Measurements from ENCODE around the gene CASP9.
"Not testable (repeated sequence)": the region's sequence is repeated elsewhere in the genome, so short reads cannot be mapped to it uniquely, and the experiment has no call there.

- not testable (repeated sequence) for TF ChIP-seq CTCF, POLR2A (IDR thresholded peaks at IDR 0.05)
Observed at GRCh38 chr1:15463926-15464322, 60.1 kb downstream of the CASP9 start.

All from lower leg skin (tissue), 3 donors.